WTC11 (cell line): ENCODE measurements around the gene KIDINS220. TPM values are rescaled to one million over a fixed set of nuclear protein-coding genes. Genes with fewer than 3 reads are reported as not detected.

Source experiments
- ATAC-seq: fragments of 200-7000 bp; cut with Tn5 transposase; 2 replicates; pipeline ENCODE4 v1.10.0; 2021; ENCODE audit warnings: mild to moderate bottlenecking, moderate library complexity
- CTCF ChIA-PET: fragments of 300-600 bp; sonication (Branson Sonifier 250); formaldehyde crosslinking; loops from one replicate; lab custom pipeline; 2021; ENCODE audit warnings: antibody characterized with exemption; lab: Charles Lee
- POLR2A ChIA-PET: fragments of 350-600 bp; sonication (Branson Sonifier 250); formaldehyde crosslinking; loops from one replicate; lab custom pipeline; 2021; ENCODE audit warnings: antibody characterized with exemption; lab: Charles Lee
- DNase-seq: peaks from one replicate; pipeline ENCODE4 v3.0.0; 2021; ENCODE audit warnings: low spot score
- H3K27ac Mint-ChIP-seq: 2 replicates; pipeline ENCODE4 v1.8.0; 2021; ENCODE audit warnings: mixed read lengths
- H3K27me3 Mint-ChIP-seq: 2 replicates; pipeline ENCODE4 v1.8.0; 2021; ENCODE audit warnings: low read depth, mild to moderate bottlenecking, moderate library complexity, mixed read lengths
- H3K36me3 Mint-ChIP-seq: 2 replicates; pipeline ENCODE4 v1.8.0; 2021; ENCODE audit warnings: mixed read lengths
- H3K4me1 Mint-ChIP-seq: 2 replicates; pipeline ENCODE4 v1.8.0; 2022; ENCODE audit warnings: mixed read lengths
- H3K4me3 Mint-ChIP-seq: 2 replicates; pipeline ENCODE4 v1.8.0; 2021; ENCODE audit warnings: mild to moderate bottlenecking, moderate library complexity, mixed read lengths
- H3K9me3 Mint-ChIP-seq: 2 replicates; pipeline ENCODE4 v1.8.0; 2021; ENCODE audit warnings: mixed read lengths
- ATF1 ChIP-seq: sonication (generic); formaldehyde crosslinking; IDR thresholded peaks from 2 replicates; pipeline ENCODE4 v1.8.1; 2023; ENCODE audit warnings: mild to moderate bottlenecking, moderate library complexity, missing genetic modification reagents
- CBFB ChIP-seq: sonication (generic); formaldehyde crosslinking; IDR thresholded peaks from 2 replicates; pipeline ENCODE4 v1.8.1; 2022; ENCODE audit warnings: mild to moderate bottlenecking, low read depth, missing genetic modification reagents
- ELF4 ChIP-seq: sonication (generic); formaldehyde crosslinking; IDR thresholded peaks from 2 replicates; pipeline ENCODE4 v1.8.1; 2022; ENCODE audit warnings: low read depth, mild to moderate bottlenecking, moderate library complexity, missing genetic modification reagents
- ESRRA ChIP-seq: sonication (generic); formaldehyde crosslinking; IDR thresholded peaks from 2 replicates; pipeline ENCODE4 v1.8.1; 2022; ENCODE audit warnings: mild to moderate bottlenecking, missing genetic modification reagents, borderline replicate concordance
- FOXP1 ChIP-seq: sonication (generic); formaldehyde crosslinking; IDR thresholded peaks from 2 replicates; pipeline ENCODE4 v1.8.0; 2022; ENCODE audit warnings: missing genetic modification reagents, mild to moderate bottlenecking, moderate library complexity, borderline replicate concordance
- GABPB1 ChIP-seq: sonication (generic); formaldehyde crosslinking; IDR thresholded peaks from 2 replicates; pipeline ENCODE4 v1.8.1; 2023; ENCODE audit warnings: mild to moderate bottlenecking, missing genetic modification reagents
- GTF2I ChIP-seq: fragments of 250-450 bp; sonication (Bioruptor Pico); conservative IDR thresholded peaks from 2 replicates; pipeline ENCODE4 v1.4.0; 2021; ENCODE audit warnings: mild to moderate bottlenecking
- IRF2 ChIP-seq: sonication (generic); formaldehyde crosslinking; IDR thresholded peaks from 2 replicates; pipeline ENCODE4 v1.8.0; 2022; ENCODE audit warnings: low read depth, missing genetic modification reagents, borderline replicate concordance
- JAZF1 ChIP-seq: fragments of 250-450 bp; sonication (Bioruptor Pico); IDR thresholded peaks from 2 replicates; pipeline ENCODE4 v1.9.0; 2021; ENCODE audit warnings: moderate library complexity, mild to moderate bottlenecking, inconsistent platforms
- JUN ChIP-seq: sonication (generic); formaldehyde crosslinking; IDR thresholded peaks from 2 replicates; pipeline ENCODE4 v1.8.0; 2023; ENCODE audit warnings: mild to moderate bottlenecking, missing genetic modification reagents
- NFE2L1 ChIP-seq: sonication (generic); formaldehyde crosslinking; IDR thresholded peaks from 2 replicates; pipeline ENCODE4 v1.8.1; 2023; ENCODE audit warnings: missing genetic modification reagents
- NFYB ChIP-seq: sonication (generic); formaldehyde crosslinking; conservative IDR thresholded peaks from 2 replicates; pipeline ENCODE4 v1.8.0; 2022; ENCODE audit warnings: low read depth, missing genetic modification reagents
- PRRX2 ChIP-seq: fragments of 250-450 bp; sonication (Bioruptor Pico); IDR thresholded peaks from 2 replicates; pipeline ENCODE4 v1.8.0; 2021; ENCODE audit warnings: mild to moderate bottlenecking
- TCF7 ChIP-seq: sonication (generic); formaldehyde crosslinking; IDR thresholded peaks from 2 replicates; pipeline ENCODE4 v1.8.0; 2022; ENCODE audit warnings: mild to moderate bottlenecking, low read depth, missing genetic modification reagents, moderate library complexity
- TP53 ChIP-seq: sonication (generic); formaldehyde crosslinking; IDR thresholded peaks from 2 replicates; pipeline ENCODE4 v1.8.1; 2023; ENCODE audit warnings: mild to moderate bottlenecking, missing genetic modification reagents
- ZBTB21 ChIP-seq: sonication (generic); formaldehyde crosslinking; IDR thresholded peaks from 2 replicates; pipeline ENCODE4 v1.8.1; 2023; ENCODE audit warnings: mild to moderate bottlenecking, missing genetic modification reagents, borderline replicate concordance
- ZNF138 ChIP-seq: sonication (generic); formaldehyde crosslinking; conservative IDR thresholded peaks from 2 replicates; pipeline ENCODE4 v1.8.1; 2022; ENCODE audit warnings: mild to moderate bottlenecking, moderate library complexity, missing genetic modification reagents
- ZNF232 ChIP-seq: sonication (generic); formaldehyde crosslinking; IDR thresholded peaks from 2 replicates; pipeline ENCODE4 v1.8.0; 2022; ENCODE audit warnings: mild to moderate bottlenecking, missing genetic modification reagents
- total RNA-seq: library from RNA; stranded (reverse); gene quantifications from 3 replicates; pipeline ENCODE4 v1.2.3, GENCODE V29; 2021
- TF ChIP-seq, protein P1 (sequence below): fragments of 250-450 bp; sonication (Bioruptor Pico); IDR thresholded peaks from 2 replicates; pipeline ENCODE4 v1.9.0; 2021; ENCODE audit warnings: mild to moderate bottlenecking
- TF ChIP-seq, protein P2 (sequence below): sonication (generic); formaldehyde crosslinking; IDR thresholded peaks from 2 replicates; pipeline ENCODE4 v1.8.0; 2023; ENCODE audit warnings: missing genetic modification reagents
- TF ChIP-seq, protein P3 (sequence below): sonication (generic); formaldehyde crosslinking; IDR thresholded peaks from 2 replicates; pipeline ENCODE4 v1.8.0; 2022; ENCODE audit warnings: mild to moderate bottlenecking, missing genetic modification reagents
- TF ChIP-seq, protein P4 (sequence below): sonication (generic); formaldehyde crosslinking; IDR thresholded peaks from 2 replicates; pipeline ENCODE4 v1.8.1; 2022; ENCODE audit warnings: missing genetic modification reagents, borderline replicate concordance
- TF ChIP-seq, protein P5 (sequence below): sonication (generic); formaldehyde crosslinking; IDR thresholded peaks from 2 replicates; pipeline ENCODE4 v1.8.1; 2022; ENCODE audit warnings: mild to moderate bottlenecking, moderate library complexity, missing genetic modification reagents
- TF ChIP-seq, protein P6 (sequence below): sonication (generic); formaldehyde crosslinking; IDR thresholded peaks from 2 replicates; pipeline ENCODE4 v1.8.1; 2022; ENCODE audit warnings: low read depth, mild to moderate bottlenecking, moderate library complexity, missing genetic modification reagents, borderline replicate concordance
- TF ChIP-seq, protein P7 (sequence below): sonication (generic); formaldehyde crosslinking; IDR thresholded peaks from 2 replicates; pipeline ENCODE4 v1.8.0; 2023; ENCODE audit warnings: mild to moderate bottlenecking, missing genetic modification reagents
- TF ChIP-seq, protein P8 (sequence below): sonication (generic); formaldehyde crosslinking; IDR thresholded peaks from 2 replicates; pipeline ENCODE4 v1.8.1; 2023; ENCODE audit warnings: mild to moderate bottlenecking, missing genetic modification reagents

Gene KIDINS220
- total RNA-seq, 1 experiment from 2014 or later: 23.9 TPM

DNA sequence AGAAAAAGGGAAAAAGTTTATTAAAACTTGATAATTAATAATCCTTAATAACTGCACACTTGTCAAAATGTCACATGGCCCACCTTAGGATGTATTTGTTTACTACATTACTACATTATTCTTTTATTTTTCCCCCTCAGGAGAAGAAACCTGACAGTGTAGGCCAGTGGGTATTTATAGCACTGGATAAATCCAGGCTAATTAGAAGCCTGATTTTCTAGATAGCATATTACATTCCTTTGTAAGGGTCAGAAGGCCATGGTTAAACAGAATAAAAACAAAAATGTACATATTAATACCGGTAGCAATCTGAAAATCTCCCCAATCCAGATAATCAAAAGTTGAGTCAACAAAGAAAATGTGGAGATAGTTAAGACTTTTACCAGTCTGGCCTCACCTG, 21.5 kb upstream of the KIDINS220 start (continued):
- TF ChIP-seq, protein P1, sequence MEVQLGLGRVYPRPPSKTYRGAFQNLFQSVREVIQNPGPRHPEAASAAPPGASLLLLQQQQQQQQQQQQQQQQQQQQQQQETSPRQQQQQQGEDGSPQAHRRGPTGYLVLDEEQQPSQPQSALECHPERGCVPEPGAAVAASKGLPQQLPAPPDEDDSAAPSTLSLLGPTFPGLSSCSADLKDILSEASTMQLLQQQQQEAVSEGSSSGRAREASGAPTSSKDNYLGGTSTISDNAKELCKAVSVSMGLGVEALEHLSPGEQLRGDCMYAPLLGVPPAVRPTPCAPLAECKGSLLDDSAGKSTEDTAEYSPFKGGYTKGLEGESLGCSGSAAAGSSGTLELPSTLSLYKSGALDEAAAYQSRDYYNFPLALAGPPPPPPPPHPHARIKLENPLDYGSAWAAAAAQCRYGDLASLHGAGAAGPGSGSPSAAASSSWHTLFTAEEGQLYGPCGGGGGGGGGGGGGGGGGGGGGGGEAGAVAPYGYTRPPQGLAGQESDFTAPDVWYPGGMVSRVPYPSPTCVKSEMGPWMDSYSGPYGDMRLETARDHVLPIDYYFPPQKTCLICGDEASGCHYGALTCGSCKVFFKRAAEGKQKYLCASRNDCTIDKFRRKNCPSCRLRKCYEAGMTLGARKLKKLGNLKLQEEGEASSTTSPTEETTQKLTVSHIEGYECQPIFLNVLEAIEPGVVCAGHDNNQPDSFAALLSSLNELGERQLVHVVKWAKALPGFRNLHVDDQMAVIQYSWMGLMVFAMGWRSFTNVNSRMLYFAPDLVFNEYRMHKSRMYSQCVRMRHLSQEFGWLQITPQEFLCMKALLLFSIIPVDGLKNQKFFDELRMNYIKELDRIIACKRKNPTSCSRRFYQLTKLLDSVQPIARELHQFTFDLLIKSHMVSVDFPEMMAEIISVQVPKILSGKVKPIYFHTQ (CRISPR knock-in tag): no peak
- no peak for TF ChIP-seq FOXP1 (CRISPR knock-in tag)
- TF ChIP-seq TP53: no peak
- TF ChIP-seq ELF4 (CRISPR knock-in tag): no peak
- TF ChIP-seq PRRX2 (CRISPR knock-in tag): no peak
- TF ChIP-seq, protein P2, sequence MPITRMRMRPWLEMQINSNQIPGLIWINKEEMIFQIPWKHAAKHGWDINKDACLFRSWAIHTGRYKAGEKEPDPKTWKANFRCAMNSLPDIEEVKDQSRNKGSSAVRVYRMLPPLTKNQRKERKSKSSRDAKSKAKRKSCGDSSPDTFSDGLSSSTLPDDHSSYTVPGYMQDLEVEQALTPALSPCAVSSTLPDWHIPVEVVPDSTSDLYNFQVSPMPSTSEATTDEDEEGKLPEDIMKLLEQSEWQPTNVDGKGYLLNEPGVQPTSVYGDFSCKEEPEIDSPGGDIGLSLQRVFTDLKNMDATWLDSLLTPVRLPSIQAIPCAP (CRISPR knock-in tag): no peak
- TF ChIP-seq GABPB1 (CRISPR knock-in tag): no peak
- no peak for TF ChIP-seq ZBTB21 (CRISPR knock-in tag)
- TF ChIP-seq, protein P3, sequence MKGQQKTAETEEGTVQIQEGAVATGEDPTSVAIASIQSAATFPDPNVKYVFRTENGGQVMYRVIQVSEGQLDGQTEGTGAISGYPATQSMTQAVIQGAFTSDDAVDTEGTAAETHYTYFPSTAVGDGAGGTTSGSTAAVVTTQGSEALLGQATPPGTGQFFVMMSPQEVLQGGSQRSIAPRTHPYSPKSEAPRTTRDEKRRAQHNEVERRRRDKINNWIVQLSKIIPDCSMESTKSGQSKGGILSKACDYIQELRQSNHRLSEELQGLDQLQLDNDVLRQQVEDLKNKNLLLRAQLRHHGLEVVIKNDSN (CRISPR knock-in tag): no peak
- TF ChIP-seq ZNF138 (CRISPR knock-in tag): no peak

DNA sequence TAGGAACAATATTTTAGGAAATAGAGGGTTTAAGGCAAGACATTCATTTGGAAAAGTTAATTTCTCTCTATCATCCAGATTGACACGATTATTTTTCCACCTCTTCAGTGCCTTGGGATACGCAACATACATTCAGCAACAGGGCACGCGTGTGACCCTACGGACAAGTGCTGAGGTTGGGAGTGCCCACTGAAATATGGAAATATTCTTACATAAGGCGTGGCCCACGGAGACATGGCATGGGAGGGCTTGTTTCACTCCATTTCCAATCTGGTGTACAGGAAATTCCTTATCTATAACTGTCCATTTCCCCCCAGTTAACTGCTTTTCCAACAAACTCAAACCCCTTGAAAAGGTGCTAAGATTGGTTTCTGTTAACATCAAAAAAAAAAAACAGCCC, 20.9 kb upstream of the KIDINS220 start:
- H3K27ac Mint-ChIP-seq: no peak overlapping the region
- TF ChIP-seq GTF2I (CRISPR knock-in tag): no peak
- TF ChIP-seq, protein P4, sequence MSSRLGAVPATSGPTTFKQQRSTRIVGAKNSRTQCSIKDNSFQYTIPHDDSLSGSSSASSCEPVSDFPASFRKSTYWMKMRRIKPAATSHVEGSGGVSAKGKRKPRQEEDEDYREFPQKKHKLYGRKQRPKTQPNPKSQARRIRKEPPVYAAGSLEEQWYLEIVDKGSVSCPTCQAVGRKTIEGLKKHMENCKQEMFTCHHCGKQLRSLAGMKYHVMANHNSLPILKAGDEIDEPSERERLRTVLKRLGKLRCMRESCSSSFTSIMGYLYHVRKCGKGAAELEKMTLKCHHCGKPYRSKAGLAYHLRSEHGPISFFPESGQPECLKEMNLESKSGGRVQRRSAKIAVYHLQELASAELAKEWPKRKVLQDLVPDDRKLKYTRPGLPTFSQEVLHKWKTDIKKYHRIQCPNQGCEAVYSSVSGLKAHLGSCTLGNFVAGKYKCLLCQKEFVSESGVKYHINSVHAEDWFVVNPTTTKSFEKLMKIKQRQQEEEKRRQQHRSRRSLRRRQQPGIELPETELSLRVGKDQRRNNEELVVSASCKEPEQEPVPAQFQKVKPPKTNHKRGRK (CRISPR knock-in tag): no peak
- TF ChIP-seq, protein P5, sequence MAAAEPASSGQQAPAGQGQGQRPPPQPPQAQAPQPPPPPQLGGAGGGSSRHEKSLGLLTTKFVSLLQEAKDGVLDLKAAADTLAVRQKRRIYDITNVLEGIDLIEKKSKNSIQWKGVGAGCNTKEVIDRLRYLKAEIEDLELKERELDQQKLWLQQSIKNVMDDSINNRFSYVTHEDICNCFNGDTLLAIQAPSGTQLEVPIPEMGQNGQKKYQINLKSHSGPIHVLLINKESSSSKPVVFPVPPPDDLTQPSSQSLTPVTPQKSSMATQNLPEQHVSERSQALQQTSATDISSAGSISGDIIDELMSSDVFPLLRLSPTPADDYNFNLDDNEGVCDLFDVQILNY (CRISPR knock-in tag): no peak
- no peak for TF ChIP-seq ESRRA (CRISPR knock-in tag)
- no peak for TF ChIP-seq NFE2L1
- TF ChIP-seq JAZF1 (CRISPR knock-in tag): no peak
- no peak for TF ChIP-seq ATF1 (CRISPR knock-in tag)
- no peak for TF ChIP-seq CBFB (CRISPR knock-in tag)
- TF ChIP-seq, protein P6, sequence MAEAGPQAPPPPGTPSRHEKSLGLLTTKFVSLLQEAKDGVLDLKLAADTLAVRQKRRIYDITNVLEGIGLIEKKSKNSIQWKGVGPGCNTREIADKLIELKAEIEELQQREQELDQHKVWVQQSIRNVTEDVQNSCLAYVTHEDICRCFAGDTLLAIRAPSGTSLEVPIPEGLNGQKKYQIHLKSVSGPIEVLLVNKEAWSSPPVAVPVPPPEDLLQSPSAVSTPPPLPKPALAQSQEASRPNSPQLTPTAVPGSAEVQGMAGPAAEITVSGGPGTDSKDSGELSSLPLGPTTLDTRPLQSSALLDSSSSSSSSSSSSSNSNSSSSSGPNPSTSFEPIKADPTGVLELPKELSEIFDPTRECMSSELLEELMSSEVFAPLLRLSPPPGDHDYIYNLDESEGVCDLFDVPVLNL (CRISPR knock-in tag): no peak
- TF ChIP-seq JUN (CRISPR knock-in tag): no peak
- no peak for TF ChIP-seq NFYB
- no peak for TF ChIP-seq ZNF232 (CRISPR knock-in tag)
- no peak for TF ChIP-seq TCF7 (CRISPR knock-in tag)
- TF ChIP-seq IRF2 (CRISPR knock-in tag): no peak
- TF ChIP-seq, protein P7, sequence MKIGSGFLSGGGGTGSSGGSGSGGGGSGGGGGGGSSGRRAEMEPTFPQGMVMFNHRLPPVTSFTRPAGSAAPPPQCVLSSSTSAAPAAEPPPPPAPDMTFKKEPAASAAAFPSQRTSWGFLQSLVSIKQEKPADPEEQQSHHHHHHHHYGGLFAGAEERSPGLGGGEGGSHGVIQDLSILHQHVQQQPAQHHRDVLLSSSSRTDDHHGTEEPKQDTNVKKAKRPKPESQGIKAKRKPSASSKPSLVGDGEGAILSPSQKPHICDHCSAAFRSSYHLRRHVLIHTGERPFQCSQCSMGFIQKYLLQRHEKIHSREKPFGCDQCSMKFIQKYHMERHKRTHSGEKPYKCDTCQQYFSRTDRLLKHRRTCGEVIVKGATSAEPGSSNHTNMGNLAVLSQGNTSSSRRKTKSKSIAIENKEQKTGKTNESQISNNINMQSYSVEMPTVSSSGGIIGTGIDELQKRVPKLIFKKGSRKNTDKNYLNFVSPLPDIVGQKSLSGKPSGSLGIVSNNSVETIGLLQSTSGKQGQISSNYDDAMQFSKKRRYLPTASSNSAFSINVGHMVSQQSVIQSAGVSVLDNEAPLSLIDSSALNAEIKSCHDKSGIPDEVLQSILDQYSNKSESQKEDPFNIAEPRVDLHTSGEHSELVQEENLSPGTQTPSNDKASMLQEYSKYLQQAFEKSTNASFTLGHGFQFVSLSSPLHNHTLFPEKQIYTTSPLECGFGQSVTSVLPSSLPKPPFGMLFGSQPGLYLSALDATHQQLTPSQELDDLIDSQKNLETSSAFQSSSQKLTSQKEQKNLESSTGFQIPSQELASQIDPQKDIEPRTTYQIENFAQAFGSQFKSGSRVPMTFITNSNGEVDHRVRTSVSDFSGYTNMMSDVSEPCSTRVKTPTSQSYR (CRISPR knock-in tag): no peak
- TF ChIP-seq, protein P8, sequence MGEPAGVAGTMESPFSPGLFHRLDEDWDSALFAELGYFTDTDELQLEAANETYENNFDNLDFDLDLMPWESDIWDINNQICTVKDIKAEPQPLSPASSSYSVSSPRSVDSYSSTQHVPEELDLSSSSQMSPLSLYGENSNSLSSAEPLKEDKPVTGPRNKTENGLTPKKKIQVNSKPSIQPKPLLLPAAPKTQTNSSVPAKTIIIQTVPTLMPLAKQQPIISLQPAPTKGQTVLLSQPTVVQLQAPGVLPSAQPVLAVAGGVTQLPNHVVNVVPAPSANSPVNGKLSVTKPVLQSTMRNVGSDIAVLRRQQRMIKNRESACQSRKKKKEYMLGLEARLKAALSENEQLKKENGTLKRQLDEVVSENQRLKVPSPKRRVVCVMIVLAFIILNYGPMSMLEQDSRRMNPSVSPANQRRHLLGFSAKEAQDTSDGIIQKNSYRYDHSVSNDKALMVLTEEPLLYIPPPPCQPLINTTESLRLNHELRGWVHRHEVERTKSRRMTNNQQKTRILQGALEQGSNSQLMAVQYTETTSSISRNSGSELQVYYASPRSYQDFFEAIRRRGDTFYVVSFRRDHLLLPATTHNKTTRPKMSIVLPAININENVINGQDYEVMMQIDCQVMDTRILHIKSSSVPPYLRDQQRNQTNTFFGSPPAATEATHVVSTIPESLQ (CRISPR knock-in tag): no peak

More for the DNA sequence above, 20.9 kb upstream of the KIDINS220 start:
- Mint-ChIP-seq H3K4me3 (no peak overlapping the region), H3K9me3 (no peaks in the 10 kb centered on the region), H3K36me3 (no peaks in the 10 kb centered on the region), H3K27me3 (no peaks in the 10 kb centered on the region), H3K4me1 (peaks cover 10% of the 10 kb centered on the region)
- ATAC-seq: no peak
- no peak for DNase-seq
- ChIA-PET CTCF (interaction anchor here (0.6 to 0.7 kb wide), 2 partner anchors 63 to 282 kb away, joined by 3 read pairs; no protein-coding TSS in a partner anchor), POLR2A (no interaction called here)
